ENCODE measurements around the gene MLPH.

The MLPH gene

GRCh38 chr2:237500681-237501424 lies 13.8 kb downstream of the MLPH start:
- no peak for TF ChIP-seq ZFX (IDR thresholded peaks at IDR 0.05; ENCODE audit: borderline replicate concordance)
- TF ChIP-seq, protein P1, sequence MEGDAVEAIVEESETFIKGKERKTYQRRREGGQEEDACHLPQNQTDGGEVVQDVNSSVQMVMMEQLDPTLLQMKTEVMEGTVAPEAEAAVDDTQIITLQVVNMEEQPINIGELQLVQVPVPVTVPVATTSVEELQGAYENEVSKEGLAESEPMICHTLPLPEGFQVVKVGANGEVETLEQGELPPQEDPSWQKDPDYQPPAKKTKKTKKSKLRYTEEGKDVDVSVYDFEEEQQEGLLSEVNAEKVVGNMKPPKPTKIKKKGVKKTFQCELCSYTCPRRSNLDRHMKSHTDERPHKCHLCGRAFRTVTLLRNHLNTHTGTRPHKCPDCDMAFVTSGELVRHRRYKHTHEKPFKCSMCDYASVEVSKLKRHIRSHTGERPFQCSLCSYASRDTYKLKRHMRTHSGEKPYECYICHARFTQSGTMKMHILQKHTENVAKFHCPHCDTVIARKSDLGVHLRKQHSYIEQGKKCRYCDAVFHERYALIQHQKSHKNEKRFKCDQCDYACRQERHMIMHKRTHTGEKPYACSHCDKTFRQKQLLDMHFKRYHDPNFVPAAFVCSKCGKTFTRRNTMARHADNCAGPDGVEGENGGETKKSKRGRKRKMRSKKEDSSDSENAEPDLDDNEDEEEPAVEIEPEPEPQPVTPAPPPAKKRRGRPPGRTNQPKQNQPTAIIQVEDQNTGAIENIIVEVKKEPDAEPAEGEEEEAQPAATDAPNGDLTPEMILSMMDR (IDR thresholded peaks at IDR 0.05): no peak
- H3K27ac ChIP-seq: peak overlapping the region; percentile 100

- TF ChIP-seq, protein P1 (IDR thresholded peaks at IDR 0.05): no peak
- no peak for TF ChIP-seq ZFX (IDR thresholded peaks at IDR 0.05; ENCODE audit: borderline replicate concordance)
- peak overlapping the region; percentile 100 for H3K27ac ChIP-seq
Measured at GRCh38 chr2:237501892-237502513, 15.0 kb downstream of the MLPH start.

DNA sequence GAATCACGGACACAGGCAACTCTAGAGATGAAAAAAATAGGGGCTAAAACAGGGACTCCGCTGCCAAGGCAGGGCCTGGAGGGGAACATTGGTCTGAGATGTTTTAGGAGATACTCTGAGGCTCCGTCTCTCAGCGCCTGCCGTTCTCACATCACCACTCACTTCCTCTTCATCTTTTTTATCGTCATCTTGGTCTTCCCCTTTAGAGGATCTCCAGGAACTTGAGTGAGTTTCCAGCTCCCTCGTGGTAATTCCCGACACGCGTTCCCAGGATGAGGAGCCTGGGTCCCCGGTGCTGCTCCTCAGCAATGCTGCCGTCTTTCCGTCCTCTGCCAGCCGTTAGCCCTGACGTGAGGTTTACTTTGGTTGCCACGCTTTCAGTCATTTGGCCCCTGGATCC lies 16.1 kb downstream of the MLPH start:
- no peak for TF ChIP-seq ZFX (IDR thresholded peaks at IDR 0.05; ENCODE audit: borderline replicate concordance)
- TF ChIP-seq, protein P1 (IDR thresholded peaks at IDR 0.05): no peak
- H3K27ac ChIP-seq: peak overlapping the region; percentile 100

- peak overlapping the region; percentile 100 for H3K27ac ChIP-seq
- TF ChIP-seq, protein P1 (IDR thresholded peaks at IDR 0.05): no peak
Measured at GRCh38 chr2:237505188-237505939, 18.3 kb downstream of the MLPH start.

DNA sequence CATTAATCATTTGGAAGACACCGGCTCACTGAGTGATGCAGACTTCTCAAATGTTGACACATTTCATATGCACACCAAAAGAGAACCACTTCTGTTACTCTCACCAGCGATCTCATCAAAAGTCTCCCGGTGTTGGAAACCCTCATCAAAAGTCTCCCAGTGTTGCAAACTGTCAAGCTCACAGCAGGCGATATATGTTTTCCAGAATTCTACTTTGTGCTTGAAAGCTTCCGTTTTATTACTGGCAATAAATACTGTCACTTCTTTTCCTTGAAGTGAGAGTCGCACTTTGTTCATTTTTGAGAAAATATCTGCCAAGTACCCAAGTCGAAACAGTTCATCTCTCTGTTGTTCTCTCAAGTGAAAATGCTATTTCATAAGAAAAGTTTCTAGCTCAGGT lies 20.5 kb downstream of the MLPH start:
- H3K27ac ChIP-seq: peak overlapping the region; percentile 100
- TF ChIP-seq, protein P1 (IDR thresholded peaks at IDR 0.05): no peak
- no peak for TF ChIP-seq ZFX (IDR thresholded peaks at IDR 0.05; ENCODE audit: borderline replicate concordance)

DNA sequence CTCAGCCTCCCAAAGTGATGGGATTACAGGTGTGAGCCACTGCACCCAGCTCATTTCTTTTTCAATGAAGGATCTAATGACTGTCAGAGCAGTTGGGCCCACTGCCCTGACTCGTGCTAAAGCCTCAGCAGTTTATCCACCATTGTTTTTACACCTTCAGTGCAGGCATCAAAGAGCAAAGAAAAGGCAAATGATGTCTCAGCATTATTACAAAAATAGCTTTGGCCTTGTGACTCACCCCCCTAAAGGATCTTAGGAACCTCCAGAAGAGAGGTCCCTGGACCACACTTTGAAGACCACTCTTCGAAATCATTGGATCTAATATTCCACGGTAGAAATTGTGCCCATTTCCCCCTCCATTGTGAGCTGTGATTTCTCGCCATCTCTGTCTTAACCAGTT lies 21.3 kb downstream of the MLPH start:
- H3K27ac ChIP-seq: peak overlapping the region; percentile 100
- no peak for TF ChIP-seq ZFX (IDR thresholded peaks at IDR 0.05; ENCODE audit: borderline replicate concordance)
- TF ChIP-seq, protein P1 (IDR thresholded peaks at IDR 0.05): no peak

Data from 22Rv1 (cell line).